ENCODE data around the gene STXBP2.

Gene STXBP2

GRCh38 chr19:7668842-7669241 is 31.9 kb downstream of the STXBP2 start, which contains the start of gene RETN:
Gene RETN (plus strand): TSS chr19:7669049. CDS start chr19:7669327, 278 bp downstream.
- no peak within 1 kb of the TSS for H3K4me3 ChIP-seq (ENCODE audit: low read depth, low read length)
- TF ChIP-seq, protein P1, sequence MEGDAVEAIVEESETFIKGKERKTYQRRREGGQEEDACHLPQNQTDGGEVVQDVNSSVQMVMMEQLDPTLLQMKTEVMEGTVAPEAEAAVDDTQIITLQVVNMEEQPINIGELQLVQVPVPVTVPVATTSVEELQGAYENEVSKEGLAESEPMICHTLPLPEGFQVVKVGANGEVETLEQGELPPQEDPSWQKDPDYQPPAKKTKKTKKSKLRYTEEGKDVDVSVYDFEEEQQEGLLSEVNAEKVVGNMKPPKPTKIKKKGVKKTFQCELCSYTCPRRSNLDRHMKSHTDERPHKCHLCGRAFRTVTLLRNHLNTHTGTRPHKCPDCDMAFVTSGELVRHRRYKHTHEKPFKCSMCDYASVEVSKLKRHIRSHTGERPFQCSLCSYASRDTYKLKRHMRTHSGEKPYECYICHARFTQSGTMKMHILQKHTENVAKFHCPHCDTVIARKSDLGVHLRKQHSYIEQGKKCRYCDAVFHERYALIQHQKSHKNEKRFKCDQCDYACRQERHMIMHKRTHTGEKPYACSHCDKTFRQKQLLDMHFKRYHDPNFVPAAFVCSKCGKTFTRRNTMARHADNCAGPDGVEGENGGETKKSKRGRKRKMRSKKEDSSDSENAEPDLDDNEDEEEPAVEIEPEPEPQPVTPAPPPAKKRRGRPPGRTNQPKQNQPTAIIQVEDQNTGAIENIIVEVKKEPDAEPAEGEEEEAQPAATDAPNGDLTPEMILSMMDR (conservative IDR thresholded peaks at IDR 0.05; ENCODE audit: low read depth, low read length): no peak
- no peak for DNase-seq (ENCODE audit: low read depth)

DNA sequence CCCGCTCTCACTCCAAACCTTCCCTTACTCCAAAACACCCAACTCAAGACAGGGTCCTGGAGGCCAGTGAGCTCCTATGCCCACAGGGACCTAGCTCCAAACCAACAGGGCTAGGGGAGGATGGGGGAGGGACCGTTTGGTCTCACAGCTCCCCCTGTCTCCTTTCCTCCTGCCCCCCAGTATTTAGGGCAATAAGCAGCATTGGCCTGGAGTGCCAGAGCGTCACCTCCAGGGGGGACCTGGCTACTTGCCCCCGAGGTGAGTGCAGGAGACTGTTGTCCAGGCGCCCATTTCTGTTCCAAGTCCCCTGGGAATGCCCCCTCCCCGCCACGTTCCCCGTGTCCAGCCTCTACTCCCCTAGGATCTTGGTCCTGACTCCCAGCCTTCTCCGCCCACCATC is 32.7 kb downstream of the STXBP2 start:
- no peak overlapping the region for H3K4me3 ChIP-seq (ENCODE audit: low read depth, low read length)
- no peak for DNase-seq (ENCODE audit: low read depth)
- TF ChIP-seq, protein P1 (conservative IDR thresholded peaks at IDR 0.05; ENCODE audit: low read depth, low read length): no peak

- no peak for DNase-seq (ENCODE audit: low read depth)
- H3K4me3 ChIP-seq (ENCODE audit: low read depth, low read length): no peak overlapping the region
- TF ChIP-seq, protein P1 (conservative IDR thresholded peaks at IDR 0.05; ENCODE audit: low read depth, low read length): no peak
These were observed 33.4 kb downstream of the STXBP2 start for GRCh38 chr19:7670150-7670783.

- no peak for DNase-seq (ENCODE audit: low read depth)
- H3K4me3 ChIP-seq (ENCODE audit: low read depth, low read length): no peak overlapping the region
- TF ChIP-seq, protein P1 (conservative IDR thresholded peaks at IDR 0.05; ENCODE audit: low read depth, low read length): no peak
These were observed 33.9 kb downstream of the STXBP2 start for GRCh38 chr19:7670790-7671189.

- TF ChIP-seq, protein P1 (conservative IDR thresholded peaks at IDR 0.05; ENCODE audit: low read depth, low read length): no peak
- H3K4me3 ChIP-seq (ENCODE audit: low read depth, low read length): no peak overlapping the region
- DNase-seq (ENCODE audit: low read depth): no peak
These were observed 35.6 kb downstream of the STXBP2 start for GRCh38 chr19:7672522-7672921.

DNA sequence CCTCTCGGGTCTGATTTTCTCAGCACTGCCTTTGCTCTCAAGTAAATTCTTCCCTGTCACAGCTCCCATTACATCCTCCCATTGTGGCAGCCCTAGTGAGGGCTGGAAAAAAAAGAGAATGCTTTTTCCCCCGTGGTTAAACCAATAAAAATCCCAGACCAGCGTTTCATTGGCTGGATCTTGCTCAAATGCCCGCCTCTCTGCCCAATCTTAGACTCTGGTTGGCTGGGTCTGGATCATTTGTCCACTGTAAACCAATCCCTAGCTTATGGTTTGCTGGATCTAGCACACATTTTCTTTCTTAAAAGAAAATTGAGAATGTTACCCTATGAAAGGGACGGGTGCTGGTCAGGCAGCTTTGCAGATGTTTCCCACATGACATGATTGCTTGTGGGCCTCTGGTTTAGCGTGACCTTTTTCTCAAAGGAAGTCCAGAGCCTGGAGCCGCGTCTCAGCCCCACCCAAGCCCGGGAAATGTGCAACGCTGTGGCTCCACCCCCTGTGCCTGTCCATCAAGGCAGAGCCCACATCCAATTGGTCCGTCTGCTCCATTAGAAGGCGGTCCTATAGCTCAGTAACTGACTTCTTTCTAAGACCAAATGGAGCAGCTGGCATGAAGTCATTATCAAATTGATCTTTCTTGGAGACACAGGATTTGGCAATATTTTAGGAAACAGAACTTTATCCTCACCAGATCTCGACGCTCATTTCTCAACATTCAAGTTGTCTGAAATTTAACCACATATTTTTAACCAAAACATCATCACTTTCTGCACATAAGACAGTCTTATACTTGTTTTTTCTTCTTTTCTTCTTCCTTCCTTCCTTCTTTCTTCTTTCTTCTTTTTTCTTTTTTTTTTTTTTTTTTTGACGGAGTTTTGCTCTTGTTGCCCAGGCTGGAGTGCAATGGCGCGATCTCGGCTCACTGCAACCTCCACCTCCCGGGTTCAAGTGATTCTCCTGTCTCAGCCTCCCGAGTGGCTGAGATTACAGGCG is 37.4 kb downstream of the STXBP2 start:
- H3K4me3 ChIP-seq (ENCODE audit: low read depth, low read length): no peak overlapping the region
- peak; percentile 69 for DNase-seq (ENCODE audit: low read depth)
- TF ChIP-seq, protein P1 (conservative IDR thresholded peaks at IDR 0.05; ENCODE audit: low read depth, low read length): no peak

All from choroid plexus epithelial cell (primary cell).